Fibroblast of the aortic adventitia (primary cell): ENCODE data around the gene LYVE1. TPM values are rescaled to one million over a fixed set of nuclear protein-coding genes. Genes with fewer than 3 reads are reported as not detected.

Experiments
- DNase-seq: peaks from one replicate; pipeline ENCODE4 v3.0.0-alpha.2; 2010; ENCODE audit warnings: low read depth
- H3K4me3 ChIP-seq: 2 replicates; pipeline ENCODE4 v1.5.1; 2011; ENCODE audit warnings: low read depth, mild to moderate bottlenecking, control low read depth, low read length, moderate library complexity
- total RNA-seq: library from RNA; depleted of rRNA; stranded (reverse); fragments of >200 nt; gene quantifications from 2 replicates; pipeline ENCODE4 v1.2.3, GENCODE V29; 2012; ENCODE audit warnings: low replicate concordance
- TF ChIP-seq, protein P1 (sequence below): IDR thresholded peaks from 2 replicates; pipeline ENCODE4 v1.5.1; 2011; ENCODE audit warnings: mild to moderate bottlenecking, low read length, control low read depth, inconsistent platforms; ENCODE audit not compliant: insufficient read depth

LYVE1 gene
- total RNA-seq, 1 donor: not detected

DNA sequence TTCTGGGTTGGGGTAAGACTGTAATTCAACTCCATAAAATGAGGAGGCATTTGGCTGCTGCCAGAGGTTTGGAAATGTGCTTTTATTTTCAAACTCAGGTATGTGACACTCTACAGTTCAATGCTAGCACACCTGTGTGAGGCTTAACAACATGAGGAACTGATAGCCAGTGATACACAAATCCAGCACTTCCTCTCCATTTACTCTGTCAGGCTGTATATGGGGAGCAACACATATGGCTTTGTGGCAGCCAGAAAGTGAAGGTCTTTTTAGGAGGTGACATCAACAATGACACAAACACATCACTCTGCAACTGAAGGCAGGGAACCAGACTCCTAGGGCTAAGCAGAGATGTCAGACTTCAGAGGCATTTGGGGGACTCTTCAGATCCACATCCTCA lies 4.6 kb upstream of the LYVE1 start:
- TF ChIP-seq, protein P1, sequence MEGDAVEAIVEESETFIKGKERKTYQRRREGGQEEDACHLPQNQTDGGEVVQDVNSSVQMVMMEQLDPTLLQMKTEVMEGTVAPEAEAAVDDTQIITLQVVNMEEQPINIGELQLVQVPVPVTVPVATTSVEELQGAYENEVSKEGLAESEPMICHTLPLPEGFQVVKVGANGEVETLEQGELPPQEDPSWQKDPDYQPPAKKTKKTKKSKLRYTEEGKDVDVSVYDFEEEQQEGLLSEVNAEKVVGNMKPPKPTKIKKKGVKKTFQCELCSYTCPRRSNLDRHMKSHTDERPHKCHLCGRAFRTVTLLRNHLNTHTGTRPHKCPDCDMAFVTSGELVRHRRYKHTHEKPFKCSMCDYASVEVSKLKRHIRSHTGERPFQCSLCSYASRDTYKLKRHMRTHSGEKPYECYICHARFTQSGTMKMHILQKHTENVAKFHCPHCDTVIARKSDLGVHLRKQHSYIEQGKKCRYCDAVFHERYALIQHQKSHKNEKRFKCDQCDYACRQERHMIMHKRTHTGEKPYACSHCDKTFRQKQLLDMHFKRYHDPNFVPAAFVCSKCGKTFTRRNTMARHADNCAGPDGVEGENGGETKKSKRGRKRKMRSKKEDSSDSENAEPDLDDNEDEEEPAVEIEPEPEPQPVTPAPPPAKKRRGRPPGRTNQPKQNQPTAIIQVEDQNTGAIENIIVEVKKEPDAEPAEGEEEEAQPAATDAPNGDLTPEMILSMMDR: no peak
- no peak overlapping the region for H3K4me3 ChIP-seq
- no peak for DNase-seq

DNA sequence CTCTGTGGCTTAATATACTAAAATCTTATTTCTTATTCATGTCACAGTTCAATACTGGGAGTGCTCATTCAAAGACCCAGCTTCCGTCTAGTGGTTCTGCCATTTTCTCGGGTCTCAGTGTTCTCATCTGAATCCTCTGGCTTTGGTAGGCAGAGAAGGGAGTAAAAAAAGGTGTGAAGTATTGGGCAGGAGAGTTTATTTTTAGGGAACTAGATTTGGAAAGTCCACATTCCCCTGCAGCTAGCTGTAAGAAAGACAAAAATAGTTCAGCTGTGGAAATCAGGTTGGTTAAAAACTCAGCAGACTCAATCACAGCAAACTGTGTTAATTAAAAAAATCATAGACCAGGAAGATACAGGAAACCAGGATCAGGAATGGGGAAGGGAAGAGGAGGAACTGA lies 4.1 kb upstream of the LYVE1 start:
- H3K4me3 ChIP-seq: no peak overlapping the region
- TF ChIP-seq, protein P1: no peak
- no peak for DNase-seq

DNA sequence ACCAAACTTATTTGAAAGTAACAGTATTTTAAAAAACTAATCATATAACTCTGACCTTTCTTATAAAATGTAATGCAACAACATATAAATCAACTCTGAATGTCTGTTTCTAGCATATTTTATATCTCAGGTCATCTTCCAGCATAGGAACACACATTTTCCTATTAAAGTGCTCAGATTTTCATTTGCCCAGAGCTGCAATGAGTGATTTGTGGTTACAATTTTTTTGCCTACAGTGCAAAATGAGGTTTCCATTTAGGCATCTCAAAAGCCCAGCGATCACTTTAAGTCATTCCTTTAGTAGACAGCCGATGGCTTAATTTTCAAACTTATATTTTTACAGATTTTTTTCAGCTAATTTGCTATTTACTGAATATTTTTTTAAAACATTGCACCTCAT lies 1.0 kb downstream of the LYVE1 start:
- TF ChIP-seq, protein P1: no peak
- no peak for DNase-seq
- no peak overlapping the region for H3K4me3 ChIP-seq

DNA sequence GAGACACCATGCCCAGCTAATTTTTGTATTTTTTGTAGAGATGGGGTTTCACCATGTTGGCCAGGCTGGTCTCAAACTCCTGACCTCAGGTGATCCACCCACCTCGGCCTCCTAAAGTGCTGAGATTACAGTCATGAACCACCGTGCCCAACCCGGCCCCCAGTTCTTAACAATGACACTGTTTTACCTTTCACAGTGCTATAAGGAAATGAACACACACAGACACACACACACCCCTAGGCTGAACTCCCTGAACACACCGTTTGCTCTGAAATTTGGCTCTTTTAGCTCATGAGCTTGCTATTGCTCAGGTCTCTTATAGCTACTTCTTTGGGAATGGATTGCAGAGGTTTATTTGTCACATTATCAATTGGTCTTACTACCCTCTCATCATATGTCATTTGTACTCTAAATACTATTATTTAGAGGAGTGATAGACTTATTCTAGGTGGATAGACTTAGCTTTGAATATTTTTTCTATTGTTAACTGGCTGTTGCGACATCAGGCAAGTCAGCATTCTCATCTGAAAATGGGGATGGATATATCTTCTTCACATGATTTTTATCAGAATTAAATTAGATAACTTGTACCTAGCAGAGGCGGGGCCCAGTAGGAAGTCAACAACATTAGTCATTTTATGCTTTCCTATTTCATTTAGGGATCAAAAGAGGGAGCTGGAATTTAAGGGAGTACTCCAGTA lies 2.1 kb downstream of the LYVE1 start:
- H3K4me3 ChIP-seq: no peak overlapping the region
- TF ChIP-seq, protein P1: no peak
- DNase-seq: no peak

DNA sequence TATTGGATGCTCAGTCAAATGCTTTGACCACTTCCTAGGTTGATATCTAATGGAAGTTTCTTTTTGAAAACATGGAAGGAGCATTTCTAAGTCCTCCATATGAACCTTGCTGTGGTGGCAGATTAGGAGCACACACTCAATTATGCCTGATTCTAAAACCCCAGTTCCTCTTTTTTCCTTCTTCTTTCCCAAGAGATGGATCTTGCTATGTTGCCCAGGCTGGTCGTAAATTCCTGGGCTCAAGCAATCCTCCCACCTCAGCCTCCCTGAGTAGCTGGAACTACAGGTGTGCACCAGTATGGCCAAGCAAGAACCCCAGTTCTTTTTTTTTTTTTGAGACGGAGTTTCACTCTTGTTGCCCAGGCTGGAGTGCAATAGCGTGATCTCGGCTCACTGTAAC lies 3.0 kb downstream of the LYVE1 start:
- H3K4me3 ChIP-seq: no peak overlapping the region
- TF ChIP-seq, protein P1: no peak
- DNase-seq: no peak

DNA sequence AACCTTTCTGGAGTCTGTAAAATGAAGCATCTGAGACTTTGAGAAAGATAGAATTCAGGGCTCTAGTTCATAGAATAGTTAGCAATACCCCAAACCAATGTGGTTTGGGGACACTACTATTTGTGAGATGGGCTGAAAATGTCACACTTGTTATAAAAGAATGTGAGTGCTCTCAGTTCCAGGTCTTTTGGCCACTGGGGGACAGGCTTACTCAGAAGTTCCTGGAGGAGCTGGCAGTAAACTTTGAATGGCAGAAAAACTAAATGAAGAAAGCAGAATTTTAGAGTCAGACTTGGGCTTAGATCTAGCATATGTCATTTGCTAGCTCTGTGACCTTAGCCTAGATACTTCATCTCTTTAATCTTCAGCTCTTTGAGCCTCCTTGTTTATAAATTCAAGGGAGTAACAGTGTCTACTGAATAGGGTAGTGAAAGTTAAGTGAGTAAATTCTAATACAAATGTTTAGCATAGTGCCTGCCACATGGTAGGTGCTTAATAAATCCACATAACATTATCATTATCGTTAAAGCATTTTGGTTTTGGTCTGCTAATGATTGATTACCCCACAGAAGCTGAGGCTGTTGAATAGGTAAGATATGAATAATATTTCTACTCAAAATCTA lies 3.7 kb downstream of the LYVE1 start:
- TF ChIP-seq, protein P1: peak; percentile 63
- peak; percentile 55 for DNase-seq
- H3K4me3 ChIP-seq: no peak overlapping the region
